Measurements from ENCODE around the gene SFXN2.

- TF ChIP-seq CTCF (IDR thresholded peaks at IDR 0.05) (no peak), POLR2A (IDR thresholded peaks at IDR 0.05) (no peak)
These were observed 13.2 kb upstream of the SFXN2 start for GRCh38 chr10:102701272-102701671.

All from adrenal gland (tissue), 5 donors.